DOHH2 (cell line): ENCODE results near the gene DZIP1.

Experiments used
- CTCF ChIP-seq: fragments of 200-600 bp; sonication (generic); IDR thresholded peaks from one replicate; pipeline ENCODE4 v1.5.1; 2014; ENCODE audit warnings: antibody characterized with exemption, mild to moderate bottlenecking, low read depth, low read length; ENCODE audit not compliant: poor library complexity, severe bottlenecking
- EZH2phosphoT487 ChIP-seq: fragments of 200-600 bp; sonication (generic); IDR thresholded peaks from 2 replicates; pipeline ENCODE4 v1.6.1; 2017; ENCODE audit warnings: borderline replicate concordance, mild to moderate bottlenecking, antibody characterized with exemption, low read length, moderate library complexity, mixed read lengths

DNA sequence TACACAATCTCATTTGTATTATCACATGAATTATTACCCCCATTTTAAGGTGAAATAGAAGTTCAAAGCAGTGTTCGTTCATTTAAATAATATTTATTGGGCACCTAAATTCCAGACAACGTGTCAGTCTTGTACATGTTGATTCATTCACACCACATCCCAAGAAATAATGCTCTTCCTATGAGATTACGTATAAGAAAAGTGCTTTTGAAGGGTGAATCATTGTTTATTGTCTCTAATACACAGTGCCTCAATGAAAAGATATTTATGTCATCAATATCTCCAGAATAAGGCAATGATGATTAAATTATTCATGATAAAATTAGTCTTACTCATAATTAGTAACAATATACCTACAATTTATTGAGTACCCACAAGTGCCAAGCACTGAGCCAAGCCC lies 56.4 kb downstream of the DZIP1 start:
- TF ChIP-seq CTCF (no peak), EZH2phosphoT487 (no peak)
